ENCODE data around the gene PLCD4.

- TF ChIP-seq, protein P1, sequence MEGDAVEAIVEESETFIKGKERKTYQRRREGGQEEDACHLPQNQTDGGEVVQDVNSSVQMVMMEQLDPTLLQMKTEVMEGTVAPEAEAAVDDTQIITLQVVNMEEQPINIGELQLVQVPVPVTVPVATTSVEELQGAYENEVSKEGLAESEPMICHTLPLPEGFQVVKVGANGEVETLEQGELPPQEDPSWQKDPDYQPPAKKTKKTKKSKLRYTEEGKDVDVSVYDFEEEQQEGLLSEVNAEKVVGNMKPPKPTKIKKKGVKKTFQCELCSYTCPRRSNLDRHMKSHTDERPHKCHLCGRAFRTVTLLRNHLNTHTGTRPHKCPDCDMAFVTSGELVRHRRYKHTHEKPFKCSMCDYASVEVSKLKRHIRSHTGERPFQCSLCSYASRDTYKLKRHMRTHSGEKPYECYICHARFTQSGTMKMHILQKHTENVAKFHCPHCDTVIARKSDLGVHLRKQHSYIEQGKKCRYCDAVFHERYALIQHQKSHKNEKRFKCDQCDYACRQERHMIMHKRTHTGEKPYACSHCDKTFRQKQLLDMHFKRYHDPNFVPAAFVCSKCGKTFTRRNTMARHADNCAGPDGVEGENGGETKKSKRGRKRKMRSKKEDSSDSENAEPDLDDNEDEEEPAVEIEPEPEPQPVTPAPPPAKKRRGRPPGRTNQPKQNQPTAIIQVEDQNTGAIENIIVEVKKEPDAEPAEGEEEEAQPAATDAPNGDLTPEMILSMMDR (IDR thresholded peaks at IDR 0.05; ENCODE audit: low read length), result no peak
- TF ChIP-seq EZH2 (IDR thresholded peaks at IDR 0.05; ENCODE audit: borderline replicate concordance, low read length), result no peak
These were observed 15.1 kb downstream of the PLCD4 start for GRCh38 chr2:218622606-218623365.
